ENCODE data around the gene LRCH1.

DNA sequence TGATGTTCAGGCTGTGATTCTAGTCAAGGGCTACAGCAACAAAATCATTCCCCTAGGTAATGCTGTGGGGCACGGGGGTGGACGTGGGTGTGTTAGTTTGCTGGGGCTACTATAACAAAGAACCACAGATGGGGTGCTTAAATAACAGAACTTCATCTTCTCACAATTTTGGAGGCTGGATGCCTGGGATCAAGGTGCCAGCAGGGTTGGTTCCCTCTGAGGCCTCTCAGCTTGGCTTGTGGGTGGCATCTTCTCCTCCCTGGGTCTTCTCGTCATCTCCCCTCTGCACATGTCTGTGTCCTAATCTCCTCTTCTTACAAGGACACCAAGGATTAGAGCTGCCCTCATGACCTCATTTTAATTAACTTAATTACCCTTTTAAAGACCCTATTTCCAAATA, 129.0 kb downstream of the LRCH1 start:
- TF ChIP-seq YY1 (IDR thresholded peaks at IDR 0.05), result no peak
- no peak for TF ChIP-seq CTCF (IDR thresholded peaks at IDR 0.05; ENCODE audit: low read depth, low read length, missing input control)
- no peak for TF ChIP-seq RAD21 (IDR thresholded peaks at IDR 0.05)
- no peak for TF ChIP-seq JUND (IDR thresholded peaks at IDR 0.05)
- no peak for TF ChIP-seq TAF1 (conservative IDR thresholded peaks at IDR 0.05)
- no peak for TF ChIP-seq GABPA (IDR thresholded peaks at IDR 0.05 in 1 of 2, conservative IDR thresholded peaks at IDR 0.05 in 1 of 2)
- TF ChIP-seq, protein P1, sequence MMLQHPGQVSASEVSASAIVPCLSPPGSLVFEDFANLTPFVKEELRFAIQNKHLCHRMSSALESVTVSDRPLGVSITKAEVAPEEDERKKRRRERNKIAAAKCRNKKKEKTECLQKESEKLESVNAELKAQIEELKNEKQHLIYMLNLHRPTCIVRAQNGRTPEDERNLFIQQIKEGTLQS (IDR thresholded peaks at IDR 0.05), result no peak
- TF ChIP-seq SP1 (IDR thresholded peaks at IDR 0.05), result no peak
- TF ChIP-seq, protein P2, sequence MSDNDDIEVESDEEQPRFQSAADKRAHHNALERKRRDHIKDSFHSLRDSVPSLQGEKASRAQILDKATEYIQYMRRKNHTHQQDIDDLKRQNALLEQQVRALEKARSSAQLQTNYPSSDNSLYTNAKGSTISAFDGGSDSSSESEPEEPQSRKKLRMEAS (IDR thresholded peaks at IDR 0.05), result no peak
- no peak for TF ChIP-seq EGR1 (IDR thresholded peaks at IDR 0.05; ENCODE audit: low read depth in 2 of 2)
- TF ChIP-seq FOXA1 (IDR thresholded peaks at IDR 0.05), result no peak
- TF ChIP-seq, protein P3, sequence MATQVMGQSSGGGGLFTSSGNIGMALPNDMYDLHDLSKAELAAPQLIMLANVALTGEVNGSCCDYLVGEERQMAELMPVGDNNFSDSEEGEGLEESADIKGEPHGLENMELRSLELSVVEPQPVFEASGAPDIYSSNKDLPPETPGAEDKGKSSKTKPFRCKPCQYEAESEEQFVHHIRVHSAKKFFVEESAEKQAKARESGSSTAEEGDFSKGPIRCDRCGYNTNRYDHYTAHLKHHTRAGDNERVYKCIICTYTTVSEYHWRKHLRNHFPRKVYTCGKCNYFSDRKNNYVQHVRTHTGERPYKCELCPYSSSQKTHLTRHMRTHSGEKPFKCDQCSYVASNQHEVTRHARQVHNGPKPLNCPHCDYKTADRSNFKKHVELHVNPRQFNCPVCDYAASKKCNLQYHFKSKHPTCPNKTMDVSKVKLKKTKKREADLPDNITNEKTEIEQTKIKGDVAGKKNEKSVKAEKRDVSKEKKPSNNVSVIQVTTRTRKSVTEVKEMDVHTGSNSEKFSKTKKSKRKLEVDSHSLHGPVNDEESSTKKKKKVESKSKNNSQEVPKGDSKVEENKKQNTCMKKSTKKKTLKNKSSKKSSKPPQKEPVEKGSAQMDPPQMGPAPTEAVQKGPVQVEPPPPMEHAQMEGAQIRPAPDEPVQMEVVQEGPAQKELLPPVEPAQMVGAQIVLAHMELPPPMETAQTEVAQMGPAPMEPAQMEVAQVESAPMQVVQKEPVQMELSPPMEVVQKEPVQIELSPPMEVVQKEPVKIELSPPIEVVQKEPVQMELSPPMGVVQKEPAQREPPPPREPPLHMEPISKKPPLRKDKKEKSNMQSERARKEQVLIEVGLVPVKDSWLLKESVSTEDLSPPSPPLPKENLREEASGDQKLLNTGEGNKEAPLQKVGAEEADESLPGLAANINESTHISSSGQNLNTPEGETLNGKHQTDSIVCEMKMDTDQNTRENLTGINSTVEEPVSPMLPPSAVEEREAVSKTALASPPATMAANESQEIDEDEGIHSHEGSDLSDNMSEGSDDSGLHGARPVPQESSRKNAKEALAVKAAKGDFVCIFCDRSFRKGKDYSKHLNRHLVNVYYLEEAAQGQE (IDR thresholded peaks at IDR 0.05), result no peak
- TF ChIP-seq ZBTB33 (IDR thresholded peaks at IDR 0.05), result no peak
